Spleen (tissue), 7 donors: ENCODE data around the gene LAIR2.

Source experiments
- CTCF ChIP-seq, 11 experiments: fragments of 200-600 bp in 7 of 11; fragments of 450-650 bp in 4 of 11; sonication (generic) in 4 of 11; IDR thresholded peaks in 8 of 11; conservative IDR thresholded peaks in 3 of 11; 1 replicate in 7 of 11; 2 replicates in 4 of 11; pipeline versions ENCODE4 v1.4.0 to v1.8.0; 2016 to 2021; ENCODE audit warnings: antibody characterized with exemption in 11 of 11, inconsistent platforms in 4 of 11, mild to moderate bottlenecking in 1 of 11
- POLR2A ChIP-seq, 3 donors: fragments of 450-650 bp; IDR thresholded peaks; one replicate each; pipeline ENCODE4 v1.5.1; 2017; ENCODE audit warnings: antibody characterized with exemption in 3 of 3, mild to moderate bottlenecking in 1 of 3
- POLR2AphosphoS5 ChIP-seq, 3 donors: sonication (generic); formaldehyde crosslinking; IDR thresholded peaks; one replicate each; pipeline ENCODE4 v1.5.1; 2017; ENCODE audit warnings: antibody characterized with exemption in 3 of 3
- donor health status: DM: no; HTN: no; CAD: no; lungs with moderate emphysema.
- donor health status: DM: no; HTN: no; CAD: no.
- donor health status: DM: no; HTN: no; CAD: no.

GRCh38 chr19:54551950-54552912 is 49.6 kb downstream of the LAIR2 start:
- TF ChIP-seq CTCF (IDR thresholded peaks at IDR 0.05 in 8 of 11, conservative IDR thresholded peaks at IDR 0.05 in 3 of 11) (no peak), POLR2A (IDR thresholded peaks at IDR 0.05) (no peak), POLR2AphosphoS5 (IDR thresholded peaks at IDR 0.05) (peak in 2 of 3 donors; percentile 41)
